ENCODE results near the gene TK2.

DNA sequence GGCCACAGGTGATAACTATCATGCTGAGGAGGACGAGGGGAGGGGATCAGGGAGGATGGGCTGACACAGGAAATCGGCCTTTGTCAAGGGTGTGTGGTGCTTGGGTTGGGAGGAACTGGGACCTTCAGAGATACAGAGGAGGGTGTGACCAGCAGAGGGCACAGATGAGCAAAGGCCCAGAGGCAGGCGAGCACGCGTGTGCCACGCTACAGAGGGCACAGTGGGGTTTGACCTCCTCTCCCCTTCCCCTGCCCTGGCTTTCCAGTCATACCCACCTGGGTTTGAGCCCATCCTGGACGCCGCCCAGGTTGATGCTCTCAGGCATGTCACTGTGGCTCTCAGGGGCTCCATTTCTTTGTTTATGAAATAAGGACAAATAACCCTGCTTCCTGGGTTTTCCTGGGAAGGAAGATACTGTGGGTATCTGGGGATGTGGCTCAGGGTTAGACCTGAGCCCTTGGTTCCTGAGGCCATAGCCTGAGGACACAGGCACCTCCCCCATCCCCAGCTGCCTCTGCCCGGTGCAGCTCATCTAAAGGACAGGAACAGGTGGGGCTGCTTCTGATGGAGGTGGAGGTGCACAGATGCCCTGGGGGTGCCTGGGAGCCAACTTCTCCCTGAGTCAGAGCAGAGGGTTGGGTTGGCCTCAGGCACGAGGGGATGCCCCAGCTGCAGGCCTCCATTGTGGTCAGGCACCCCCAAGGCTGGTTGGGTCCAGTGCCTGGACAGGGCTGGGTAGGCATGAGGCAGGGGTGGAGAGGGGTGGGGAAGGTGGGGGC lies 71.0 kb downstream of the TK2 start:
- TF ChIP-seq RNF2 (IDR thresholded peaks at IDR 0.05; ENCODE audit: borderline replicate concordance, low read depth) (no peak), CTCF (IDR thresholded peaks at IDR 0.05) (peak; percentile 78), MAX (IDR thresholded peaks at IDR 0.05) (peak; percentile 96), KDM5A (IDR thresholded peaks at IDR 0.05) (no peak), RFX5 (IDR thresholded peaks at IDR 0.05) (no peak), JUN (IDR thresholded peaks at IDR 0.05) (no peak), SREBF2 (IDR thresholded peaks at IDR 0.05) (no peak), RAD21 (conservative IDR thresholded peaks at IDR 0.05 in 1 of 2, IDR thresholded peaks at IDR 0.05 in 1 of 2) (peak; percentile 75 to 77), MAZ (IDR thresholded peaks at IDR 0.05; ENCODE audit: borderline replicate concordance, low read depth, low read length) (no peak), POLR2A (IDR thresholded peaks at IDR 0.05; ENCODE audit: low read length) (no peak), EHF (CRISPR knock-in tag; IDR thresholded peaks at IDR 0.05) (no peak)
- TF ChIP-seq, protein P1, sequence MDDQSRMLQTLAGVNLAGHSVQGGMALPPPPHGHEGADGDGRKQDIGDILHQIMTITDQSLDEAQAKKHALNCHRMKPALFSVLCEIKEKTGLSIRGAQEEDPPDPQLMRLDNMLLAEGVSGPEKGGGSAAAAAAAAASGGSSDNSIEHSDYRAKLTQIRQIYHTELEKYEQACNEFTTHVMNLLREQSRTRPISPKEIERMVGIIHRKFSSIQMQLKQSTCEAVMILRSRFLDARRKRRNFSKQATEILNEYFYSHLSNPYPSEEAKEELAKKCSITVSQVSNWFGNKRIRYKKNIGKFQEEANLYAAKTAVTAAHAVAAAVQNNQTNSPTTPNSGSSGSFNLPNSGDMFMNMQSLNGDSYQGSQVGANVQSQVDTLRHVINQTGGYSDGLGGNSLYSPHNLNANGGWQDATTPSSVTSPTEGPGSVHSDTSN (IDR thresholded peaks at IDR 0.05), result no peak
